GM12878 (cell line): ENCODE results near the gene ZNF879. TPM values are rescaled to one million over a fixed set of nuclear protein-coding genes. Genes with fewer than 3 reads are reported as not detected.

Source experiments
- ATAC-seq: fragments of 200-7000 bp; cut with Tn5 transposase; 3 replicates; pipeline ENCODE4 v1.9.1; 2020; ENCODE audit warnings: mild to moderate bottlenecking, moderate library complexity
- BruUV-seq: library from RNA; stranded (reverse); fragments of 400-500 nt; replicated peaks from 2 replicates; lab custom pipeline; 2021; lab: Mats Ljungman, UMichigan
- CTCF ChIA-PET: fragments of 300-600 bp; sonication (Branson Sonifier 250); formaldehyde crosslinking; extraction: SDS; loops from one replicate; lab custom pipeline; 2021; ENCODE audit warnings: inconsistent platforms; lab: Yijun Ruan, JAX
- POLR2A ChIA-PET: fragments of 350-600 bp; formaldehyde crosslinking; extraction: SDS; loops from one replicate; lab custom pipeline; 2021; ENCODE audit warnings: inconsistent platforms; lab: Charles Lee
- RAD21 ChIA-PET: fragments of 300-600 bp; sonication (Branson Sonifier 250); formaldehyde crosslinking; loops from one replicate; lab custom pipeline; 2023; ENCODE audit warnings: antibody characterized with exemption; ENCODE audit not compliant: unreplicated experiment; lab: Charles Lee
- SMC1A ChIA-PET: fragments of 300-600 bp; sonication (Branson Sonifier 250); formaldehyde crosslinking; loops from one replicate; lab custom pipeline; 2023; ENCODE audit not compliant: unreplicated experiment, uncharacterized antibody; lab: Charles Lee
- DNase-seq: peaks from one replicate; pipeline ENCODE4 v3.0.0-alpha.2; 2011; ENCODE audit warnings: low read depth, low spot score
- FAIRE-seq: peaks from 3 replicates; lab custom pipeline; 2011; peaks lifted over from hg19 to GRCh38; lab: Jason Lieb, UNC
- H2AFZ ChIP-seq: 2 replicates; pipeline ENCODE4 v1.6.0; 2011; ENCODE audit warnings: low read depth, low read length, control low read depth; ENCODE audit not compliant: control insufficient read depth
- H3K27ac ChIP-seq: 2 replicates; pipeline ENCODE4 v1.5.1; 2011; ENCODE audit warnings: control low read depth; ENCODE audit not compliant: control insufficient read depth, insufficient read depth
- H3K27me3 ChIP-seq, 2 experiments: replicated peaks in 1 of 2; 2 replicates each; pipeline versions ENCODE4 v1.6.0 to v1.6.1; 2011; ENCODE audit warnings: low read length in 1 of 2; ENCODE audit not compliant: control insufficient read depth in 2 of 2, insufficient read depth in 2 of 2
- H3K36me3 ChIP-seq, 2 experiments: 2 replicates each; pipeline ENCODE4 v1.5.1; 2011; ENCODE audit warnings: low read length in 1 of 2; ENCODE audit not compliant: control insufficient read depth in 2 of 2, insufficient read depth in 2 of 2
- H3K4me1 ChIP-seq: 2 replicates; pipeline ENCODE4 v1.6.1; 2011; ENCODE audit warnings: mild to moderate bottlenecking, low read length, moderate library complexity, mixed read lengths; ENCODE audit not compliant: control insufficient read depth, insufficient read depth
- H3K4me2 ChIP-seq: 2 replicates; pipeline ENCODE4 v1.6.0; 2011; ENCODE audit warnings: control low read depth; ENCODE audit not compliant: control insufficient read depth, insufficient read depth
- H3K4me3 ChIP-seq: fragments of 200-600 bp; sonication (generic); 2 replicates; pipeline ENCODE4 v1.5.1; 2016
- H3K79me2 ChIP-seq: 2 replicates; pipeline ENCODE4 v1.6.0; 2011; ENCODE audit warnings: low read length; ENCODE audit not compliant: control insufficient read depth, insufficient read depth
- H3K9ac ChIP-seq: 2 replicates; pipeline ENCODE4 v1.8.0; 2011; ENCODE audit warnings: low read length, control low read depth, mixed read lengths; ENCODE audit not compliant: control insufficient read depth, insufficient read depth
- H3K9me3 ChIP-seq: replicated peaks from 3 replicates; pipeline ENCODE4 v1.5.1; 2011; ENCODE audit warnings: mild to moderate bottlenecking, low read length; ENCODE audit not compliant: control insufficient read depth, insufficient read depth
- H4K20me1 ChIP-seq: 2 replicates; pipeline ENCODE4 v1.6.0; 2011; ENCODE audit not compliant: control insufficient read depth, insufficient read depth
- EED ChIP-seq: sonication (generic); IDR thresholded peaks from 2 replicates; pipeline ENCODE4 v1.6.1; 2016; ENCODE audit warnings: antibody characterized with exemption, low read depth
- IKZF2 ChIP-seq, 2 experiments: fragments of 450-650 bp; IDR thresholded peaks; 2 replicates each; pipeline ENCODE4 v1.6.1; 2017; ENCODE audit warnings: mild to moderate bottlenecking in 2 of 2, moderate library complexity in 2 of 2
- MYB ChIP-seq: fragments of 150-350 bp; IDR thresholded peaks from 2 replicates; pipeline ENCODE4 v1.6.1; 2014; ENCODE audit warnings: mild to moderate bottlenecking, low read depth, low read length, borderline replicate concordance
- NBN ChIP-seq: fragments of 450-650 bp; IDR thresholded peaks from 2 replicates; pipeline ENCODE4 v1.6.1; 2016
- NFXL1 ChIP-seq: fragments of 450-650 bp; IDR thresholded peaks from 2 replicates; pipeline ENCODE4 v1.6.1; 2017; ENCODE audit warnings: antibody characterized with exemption, mild to moderate bottlenecking, borderline replicate concordance
- PML ChIP-seq: IDR thresholded peaks from 2 replicates; pipeline ENCODE4 v1.6.1; 2012; ENCODE audit warnings: low read length, inconsistent platforms
- POU2F2 ChIP-seq: IDR thresholded peaks from 3 replicates; pipeline ENCODE4 v1.6.1; 2011; ENCODE audit warnings: low read depth, mild to moderate bottlenecking, low read length, borderline replicate concordance
- RB1 ChIP-seq: fragments of 450-650 bp; formaldehyde crosslinking; IDR thresholded peaks from 2 replicates; pipeline ENCODE4 v1.6.1; 2017; ENCODE audit warnings: mild to moderate bottlenecking, borderline replicate concordance
- TAF1 ChIP-seq: IDR thresholded peaks from 2 replicates; pipeline ENCODE4 v1.6.1; 2011; ENCODE audit warnings: mild to moderate bottlenecking, low read depth, low read length, borderline replicate concordance
- WRNIP1 ChIP-seq: IDR thresholded peaks from 2 replicates; pipeline ENCODE4 v1.6.1; 2011; ENCODE audit warnings: low read depth, low read length, improper control_type of control experiment, borderline replicate concordance
- ZBED1 ChIP-seq: IDR thresholded peaks from 2 replicates; pipeline ENCODE4 v1.6.1; 2016; ENCODE audit warnings: borderline replicate concordance
- ZBTB40 ChIP-seq: fragments of 450-650 bp; IDR thresholded peaks from 2 replicates; pipeline ENCODE4 v1.6.1; 2016; ENCODE audit warnings: mild to moderate bottlenecking, moderate library complexity, borderline replicate concordance
- WGBS: methylation state at CpG from one replicate; pipeline ENCODE4 v1.1.6; 2016; ENCODE audit warnings: low lambda C conversion rate; ENCODE audit not compliant: insufficient replicate concordance, insufficient coverage; ENCODE audit errors: missing lambda C conversion rate; 5-methylcytosine and 5-hydroxymethylcytosine counted together
- in situ Hi-C: fragments of 300-500 bp; cut with MboI; formaldehyde crosslinking; loops from 9 replicates; pipeline ENCODE4 v1.14.3; 2018; ENCODE audit warnings: mixed read lengths
- intact Hi-C: fragments of 100-400 bp; cut with micrococcal nuclease; formaldehyde crosslinking; loops from one replicate; pipeline ENCODE4 v1.14.2; 2022; ENCODE audit not compliant: unreplicated experiment
- polyA plus RNA-seq, 11 experiments: library from polyadenylated mRNA; depleted of rRNA in 4 of 11; unstranded in 6 of 11; stranded (reverse) in 5 of 11; fragments of >200 nt; fragmentation: Nextera tagmentation in 4 of 11; fragmentation: Illumina TruSeq in 1 of 11; extraction: Ambion mirVana in 4 of 11; extraction: Trizol in 1 of 11; gene quantifications; 1 replicate in 1 of 11; 2 replicates in 10 of 11; pipeline versions ENCODE4 v1.2.1 to v1.2.3, GENCODE V29; 2011 to 2016; ENCODE audit warnings: inconsistent platforms in 2 of 11, missing spikeins in 2 of 11, low read depth in 1 of 11
- total RNA-seq, 4 experiments: library from RNA; depleted of rRNA in 3 of 4; stranded (reverse); fragments of >200 nt in 3 of 4; fragmentation: Illumina TruSeq in 1 of 4; extraction: Trizol in 1 of 4; gene quantifications; 2 replicates each; pipeline versions ENCODE4 v1.2.1 to v1.2.3, GENCODE V29; 2013 to 2021
- TF ChIP-seq, protein P1 (sequence below): fragments of 450-650 bp; conservative IDR thresholded peaks from 2 replicates; pipeline ENCODE4 v1.6.1; 2017; ENCODE audit warnings: mild to moderate bottlenecking, moderate library complexity
- TF ChIP-seq, protein P2 (sequence below): fragments of 450-650 bp; IDR thresholded peaks from 2 replicates; pipeline ENCODE4 v1.6.1; 2017; ENCODE audit warnings: mild to moderate bottlenecking

ZNF879 gene
- total and polyA plus RNA-seq, 10 of the 15 experiments (the other 5 are each of a cell fraction or from before 2014, with no cell fraction given), result 0.03 TPM; not detected in 9

DNA sequence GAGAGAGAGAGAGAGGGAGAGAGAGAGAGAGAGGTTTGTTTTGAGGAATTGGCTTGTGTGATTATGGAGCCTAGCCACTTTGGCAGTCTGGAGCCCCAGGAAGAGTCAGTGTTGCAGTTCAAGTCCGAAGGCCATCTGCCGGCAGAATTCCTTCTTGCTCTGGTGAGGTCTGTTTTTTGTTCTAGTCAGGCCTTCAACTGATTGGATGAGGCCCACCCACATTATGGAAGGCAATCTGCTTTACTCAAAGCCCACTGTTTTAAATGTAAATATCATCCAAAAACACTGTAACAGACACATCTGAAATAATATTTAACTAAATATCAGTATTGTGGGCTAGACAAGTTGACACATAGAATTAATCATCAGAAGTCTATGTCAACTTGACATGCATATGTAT, 17.0 kb upstream of the ZNF879 start:
- TF ChIP-seq NFXL1 (no peak), MYB (no peak), NBN (no peak), ZBTB40 (no peak), EED (no peak), PML (no peak), RB1 (no peak), ZBED1 (no peak), TAF1 (no peak), POU2F2 (no peak), WRNIP1 (no peak), IKZF2 (IDR thresholded peaks at IDR 0.05) (no peak)
- TF ChIP-seq, protein P1, sequence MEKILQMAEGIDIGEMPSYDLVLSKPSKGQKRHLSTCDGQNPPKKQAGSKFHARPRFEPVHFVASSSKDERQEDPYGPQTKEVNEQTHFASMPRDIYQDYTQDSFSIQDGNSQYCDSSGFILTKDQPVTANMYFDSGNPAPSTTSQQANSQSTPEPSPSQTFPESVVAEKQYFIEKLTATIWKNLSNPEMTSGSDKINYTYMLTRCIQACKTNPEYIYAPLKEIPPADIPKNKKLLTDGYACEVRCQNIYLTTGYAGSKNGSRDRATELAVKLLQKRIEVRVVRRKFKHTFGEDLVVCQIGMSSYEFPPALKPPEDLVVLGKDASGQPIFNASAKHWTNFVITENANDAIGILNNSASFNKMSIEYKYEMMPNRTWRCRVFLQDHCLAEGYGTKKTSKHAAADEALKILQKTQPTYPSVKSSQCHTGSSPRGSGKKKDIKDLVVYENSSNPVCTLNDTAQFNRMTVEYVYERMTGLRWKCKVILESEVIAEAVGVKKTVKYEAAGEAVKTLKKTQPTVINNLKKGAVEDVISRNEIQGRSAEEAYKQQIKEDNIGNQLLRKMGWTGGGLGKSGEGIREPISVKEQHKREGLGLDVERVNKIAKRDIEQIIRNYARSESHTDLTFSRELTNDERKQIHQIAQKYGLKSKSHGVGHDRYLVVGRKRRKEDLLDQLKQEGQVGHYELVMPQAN, result no peak
- TF ChIP-seq, protein P2, sequence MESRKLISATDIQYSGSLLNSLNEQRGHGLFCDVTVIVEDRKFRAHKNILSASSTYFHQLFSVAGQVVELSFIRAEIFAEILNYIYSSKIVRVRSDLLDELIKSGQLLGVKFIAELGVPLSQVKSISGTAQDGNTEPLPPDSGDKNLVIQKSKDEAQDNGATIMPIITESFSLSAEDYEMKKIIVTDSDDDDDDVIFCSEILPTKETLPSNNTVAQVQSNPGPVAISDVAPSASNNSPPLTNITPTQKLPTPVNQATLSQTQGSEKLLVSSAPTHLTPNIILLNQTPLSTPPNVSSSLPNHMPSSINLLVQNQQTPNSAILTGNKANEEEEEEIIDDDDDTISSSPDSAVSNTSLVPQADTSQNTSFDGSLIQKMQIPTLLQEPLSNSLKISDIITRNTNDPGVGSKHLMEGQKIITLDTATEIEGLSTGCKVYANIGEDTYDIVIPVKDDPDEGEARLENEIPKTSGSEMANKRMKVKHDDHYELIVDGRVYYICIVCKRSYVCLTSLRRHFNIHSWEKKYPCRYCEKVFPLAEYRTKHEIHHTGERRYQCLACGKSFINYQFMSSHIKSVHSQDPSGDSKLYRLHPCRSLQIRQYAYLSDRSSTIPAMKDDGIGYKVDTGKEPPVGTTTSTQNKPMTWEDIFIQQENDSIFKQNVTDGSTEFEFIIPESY, result no peak
- TF ChIP-seq, all 136 proteins: peak for 0
- H3K4me2 ChIP-seq, result no peak overlapping the region
- no TSS peak for BruUV-seq
- H3K27ac ChIP-seq, result no peak overlapping the region
- no peak for DNase-seq
- H3K9me3 ChIP-seq, result no peaks in the 10 kb centered on the region; the same call in 2 of the 3 replicates
- no peak overlapping the region for H3K4me3 ChIP-seq
- POLR2A ChIA-PET, result no interaction called here
- H3K27me3 ChIP-seq, result no peaks in the 10 kb centered on the region
- SMC1A ChIA-PET, result no interaction called here
- H2AFZ ChIP-seq, result no peak overlapping the region
- intact Hi-C loops, result no loop called here
- CTCF ChIA-PET, result no interaction called here
- 86% methylated on average over 2 of the region's 2 CpGs for WGBS
- no peaks in the 10 kb centered on the region for H4K20me1 ChIP-seq
- no peak for ATAC-seq
- H3K79me2 ChIP-seq, result no peaks in the 10 kb centered on the region
- in situ Hi-C loops, result no loop called here
- H3K9ac ChIP-seq, result no peak overlapping the region
- H3K36me3 ChIP-seq, result no peaks in the 10 kb centered on the region
- RAD21 ChIA-PET, result no interaction called here
- no peak for FAIRE-seq
- no peaks in the 10 kb centered on the region for H3K4me1 ChIP-seq
